NT2/D1 (cell line): ENCODE results near the gene DUSP10.

Experiments
- DNase-seq: peaks from one replicate; pipeline ENCODE4 v3.0.0-alpha.2; 2011; ENCODE audit warnings: low read depth, low spot score
- H3K27me3 ChIP-seq: 2 replicates; pipeline ENCODE4 v1.6.0; 2011; ENCODE audit warnings: mild to moderate bottlenecking; ENCODE audit not compliant: insufficient read length, insufficient read depth
- H3K36me3 ChIP-seq: 2 replicates; pipeline ENCODE4 v1.6.1; 2011; ENCODE audit warnings: mild to moderate bottlenecking, low read length, mixed read lengths; ENCODE audit not compliant: insufficient read depth, insufficient read length
- H3K4me1 ChIP-seq: 2 replicates; pipeline ENCODE4 v1.5.1; 2011; ENCODE audit not compliant: insufficient read depth, insufficient read length
- H3K4me3 ChIP-seq: 2 replicates; pipeline ENCODE4 v1.5.1; 2011; ENCODE audit warnings: low read depth; ENCODE audit not compliant: insufficient read length
- H3K9ac ChIP-seq: 2 replicates; pipeline ENCODE4 v1.6.0; 2011; ENCODE audit warnings: low read depth; ENCODE audit not compliant: insufficient read length
- H3K9me3 ChIP-seq: 2 replicates; pipeline ENCODE4 v1.5.1; 2011; ENCODE audit warnings: mild to moderate bottlenecking, low read length; ENCODE audit not compliant: insufficient read depth
- SUZ12 ChIP-seq: IDR thresholded peaks from 2 replicates; pipeline ENCODE4 v1.6.1; 2011; ENCODE audit not compliant: insufficient read length, insufficient read depth; ENCODE audit errors: extremely low read depth
- YY1 ChIP-seq: IDR thresholded peaks from 2 replicates; pipeline ENCODE4 v1.6.1; 2011; ENCODE audit not compliant: insufficient read length, insufficient read depth
- ZNF274 ChIP-seq: IDR thresholded peaks from 2 replicates; pipeline ENCODE4 v1.6.1; 2011; ENCODE audit warnings: mild to moderate bottlenecking, low read depth, low read length

Gene DUSP10

DNA sequence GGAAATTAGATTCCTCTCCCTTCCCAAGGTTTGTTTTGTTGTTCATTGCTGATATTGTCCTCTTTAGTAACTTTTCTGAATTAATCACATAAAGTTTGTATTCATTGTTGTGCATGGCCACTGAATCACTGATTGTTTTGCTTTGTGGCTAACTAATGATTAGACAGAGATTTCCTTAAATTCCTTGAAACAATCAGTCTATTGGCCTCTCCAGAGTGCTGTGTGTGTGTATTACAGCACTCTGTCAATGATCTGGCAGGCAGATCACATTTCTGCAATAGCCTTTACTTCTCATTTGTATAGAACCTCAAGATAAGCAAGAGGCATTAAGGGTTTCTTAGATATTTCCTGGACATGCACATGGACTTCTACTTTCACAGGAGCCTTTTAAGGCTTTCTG, 78.6 kb downstream of the DUSP10 start:
- no peaks in the 10 kb centered on the region for H3K4me1 ChIP-seq
- H3K9ac ChIP-seq = no peak overlapping the region
- TF ChIP-seq SUZ12 (no peak), YY1 (no peak)
- H3K9me3 ChIP-seq = no peaks in the 10 kb centered on the region
- H3K4me3 ChIP-seq = no peak overlapping the region
- no peaks in the 10 kb centered on the region for H3K27me3 ChIP-seq
- no peak for DNase-seq
- H3K36me3 ChIP-seq = no peaks in the 10 kb centered on the region

DNA sequence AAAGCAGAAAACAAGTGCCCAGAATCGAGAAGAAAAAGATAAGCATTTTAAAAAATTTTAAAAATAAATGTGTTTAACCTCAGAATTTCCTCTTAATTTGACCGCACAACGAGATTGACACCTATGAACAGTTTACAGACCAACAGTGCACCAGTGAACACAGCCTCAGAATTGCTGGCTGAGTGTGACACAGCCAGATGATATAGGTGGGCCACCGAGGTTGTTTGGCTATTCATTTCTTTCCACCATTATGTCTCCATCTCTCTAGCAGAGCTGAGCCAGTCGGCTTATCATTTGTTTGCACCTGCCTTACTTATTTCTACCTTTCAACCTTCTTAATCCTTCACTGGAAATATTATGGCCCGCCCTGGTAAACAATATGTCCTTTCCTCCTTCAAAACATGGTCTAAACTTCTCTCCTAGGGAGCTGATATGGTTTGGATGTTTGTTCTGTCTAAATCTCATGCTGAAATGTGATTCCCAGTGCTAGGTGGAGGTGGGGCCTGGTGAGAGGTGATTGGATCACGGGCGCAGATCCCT, 86.1 kb downstream of the DUSP10 start:
- Histone ChIP-seq H3K27me3 (no peaks in the 10 kb centered on the region), H3K4me1 (no peaks in the 10 kb centered on the region), H3K9ac (no peak overlapping the region), H3K9me3 (no peaks in the 10 kb centered on the region), H3K4me3 (no peak overlapping the region), H3K36me3 (no peaks in the 10 kb centered on the region)
- no peak for DNase-seq
- TF ChIP-seq ZNF274 = no peak
- no peak for TF ChIP-seq SUZ12
- no peak for TF ChIP-seq YY1
